ENCODE data around the gene CCBE1. TPM values are rescaled to one million over a fixed set of nuclear protein-coding genes. Genes with fewer than 3 reads are reported as not detected.

CCBE1 gene
- total RNA-seq, 1 donor from 2014 or later = 0.75 TPM

- no peak for DNase-seq (ENCODE audit: low spot score)
Observed at GRCh38 chr18:59455728-59456276, 241.4 kb downstream of the CCBE1 start.

DNA sequence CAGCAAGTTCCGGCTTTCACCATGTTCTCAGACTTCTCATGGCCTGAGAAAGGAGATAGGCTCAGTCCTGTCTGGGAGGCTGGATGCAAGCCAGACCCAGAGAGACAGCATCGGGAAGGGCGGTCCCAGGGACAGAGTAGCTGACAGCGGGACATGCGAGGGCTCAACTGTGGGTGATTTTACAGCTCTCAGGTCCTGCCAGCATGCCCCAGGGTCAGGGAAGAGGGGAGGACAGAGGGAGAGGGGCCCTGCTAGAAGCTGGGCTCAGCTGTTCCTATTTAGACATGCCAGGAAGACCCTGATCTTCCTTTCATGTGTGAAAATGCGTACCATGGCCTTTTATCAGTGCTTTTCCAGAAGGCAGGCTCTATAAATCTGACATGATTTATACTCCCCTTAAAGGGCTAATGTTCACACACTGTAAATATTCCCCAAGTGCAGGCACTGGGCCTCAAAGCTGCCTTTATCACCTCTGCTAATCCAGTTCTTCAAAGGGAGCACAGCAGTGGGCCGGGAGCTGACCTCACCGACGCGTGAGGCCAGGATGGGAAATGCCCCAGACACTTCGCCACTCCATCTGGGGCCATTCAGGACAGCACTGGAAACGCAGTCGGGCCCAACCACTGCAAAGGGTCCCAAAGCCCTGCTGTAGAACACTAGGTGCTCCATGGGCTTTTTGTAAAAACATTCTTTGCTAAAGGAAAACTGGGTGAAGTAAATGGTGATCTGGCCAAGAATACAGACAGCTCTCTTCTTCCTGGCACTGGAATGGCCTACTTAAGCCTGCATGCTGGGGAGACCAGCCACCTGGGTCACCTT, 242.1 kb downstream of the CCBE1 start:
- DNase-seq (ENCODE audit: low spot score) = no peak

DNA sequence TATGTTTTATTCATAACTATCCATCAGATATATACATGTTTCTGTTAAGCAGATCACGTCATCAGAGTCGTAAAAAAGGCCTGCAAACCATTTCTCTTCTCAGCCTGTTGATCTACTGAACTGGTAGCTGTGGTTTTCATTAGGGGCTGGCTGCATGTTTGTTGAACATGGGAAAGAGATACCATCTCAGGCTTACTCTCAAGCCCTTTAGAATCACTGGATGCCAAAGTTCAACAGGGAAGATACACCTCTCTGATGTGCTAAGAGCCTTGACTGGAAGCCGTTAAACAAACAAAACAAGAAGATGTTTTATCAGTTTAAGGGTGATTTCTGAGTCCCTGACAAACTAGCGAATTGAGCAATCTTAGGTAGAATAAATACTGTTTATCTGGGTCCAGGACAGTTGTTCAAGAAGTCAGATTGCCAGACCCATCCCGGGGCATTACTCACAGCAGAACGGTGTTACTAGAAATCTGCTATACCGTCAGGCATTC, 243.7 kb downstream of the CCBE1 start:
- DNase-seq (ENCODE audit: low spot score) = no peak

DNA sequence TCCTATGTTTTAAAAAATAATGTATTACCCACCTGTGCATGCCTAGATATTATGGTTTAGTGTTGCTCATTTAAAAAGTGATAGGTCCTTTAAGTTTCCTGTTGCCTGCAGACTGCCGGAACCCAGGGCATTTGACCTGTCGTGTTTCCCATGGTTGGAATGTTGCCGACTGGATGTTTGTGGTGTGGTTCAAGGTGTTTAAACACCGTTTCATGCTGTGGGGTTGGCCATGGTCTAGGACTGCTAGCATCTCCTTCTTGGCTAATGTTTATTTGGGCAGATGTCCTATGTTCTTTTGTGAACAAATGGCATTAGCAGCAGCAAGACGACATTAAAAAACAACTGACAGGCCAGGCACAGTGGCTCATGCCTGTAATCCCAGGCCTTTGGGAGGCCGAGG, 245.3 kb downstream of the CCBE1 start:
- DNase-seq (ENCODE audit: low spot score) = no peak

GRCh38 chr18:59451073-59451472, 246.2 kb downstream of the CCBE1 start:
- no peak for DNase-seq (ENCODE audit: low spot score)

DNA sequence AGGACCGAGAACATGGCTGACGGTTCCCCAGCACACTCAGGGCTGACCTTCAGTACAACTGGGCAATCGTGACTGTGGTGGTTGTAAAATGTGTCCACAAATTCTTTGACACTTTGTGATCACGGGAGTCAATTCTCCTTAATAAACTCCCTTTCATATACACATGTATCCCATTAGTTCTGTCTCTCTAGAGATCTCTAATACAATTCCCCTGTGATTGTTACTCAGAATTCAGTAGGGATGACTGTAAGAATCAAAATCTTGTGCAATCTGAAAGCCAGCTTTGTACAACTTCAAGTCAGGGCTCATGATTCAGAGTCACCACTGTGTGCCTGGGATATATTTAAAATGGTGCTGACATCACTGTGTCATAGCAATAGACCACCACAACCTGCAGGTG, 248.7 kb downstream of the CCBE1 start:
- DNase-seq (ENCODE audit: low spot score) = no peak

DNA sequence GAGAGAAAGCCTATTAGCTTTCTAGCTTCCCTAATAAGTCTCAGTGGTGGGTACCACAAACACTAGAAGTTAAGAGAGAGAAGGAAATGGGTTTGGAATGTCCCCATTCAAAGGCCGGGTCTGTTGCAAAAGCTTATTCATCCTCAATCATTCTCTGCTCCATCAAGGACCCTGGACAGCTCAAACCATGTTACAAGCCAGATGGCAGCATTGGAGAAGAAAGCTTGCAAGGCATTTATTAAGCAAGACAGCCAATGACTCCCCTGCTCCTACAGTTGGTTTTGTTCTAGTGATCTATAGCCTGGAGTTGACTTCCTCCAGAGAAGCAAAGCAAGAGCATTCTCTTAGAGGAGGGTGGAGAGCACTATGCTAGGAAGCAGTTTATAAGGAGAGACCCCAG, 251.2 kb downstream of the CCBE1 start:
- no peak for DNase-seq (ENCODE audit: low spot score)

GRCh38 chr18:59437851-59438569, 259.2 kb downstream of the CCBE1 start:
- no peak for DNase-seq (ENCODE audit: low spot score)

DNA sequence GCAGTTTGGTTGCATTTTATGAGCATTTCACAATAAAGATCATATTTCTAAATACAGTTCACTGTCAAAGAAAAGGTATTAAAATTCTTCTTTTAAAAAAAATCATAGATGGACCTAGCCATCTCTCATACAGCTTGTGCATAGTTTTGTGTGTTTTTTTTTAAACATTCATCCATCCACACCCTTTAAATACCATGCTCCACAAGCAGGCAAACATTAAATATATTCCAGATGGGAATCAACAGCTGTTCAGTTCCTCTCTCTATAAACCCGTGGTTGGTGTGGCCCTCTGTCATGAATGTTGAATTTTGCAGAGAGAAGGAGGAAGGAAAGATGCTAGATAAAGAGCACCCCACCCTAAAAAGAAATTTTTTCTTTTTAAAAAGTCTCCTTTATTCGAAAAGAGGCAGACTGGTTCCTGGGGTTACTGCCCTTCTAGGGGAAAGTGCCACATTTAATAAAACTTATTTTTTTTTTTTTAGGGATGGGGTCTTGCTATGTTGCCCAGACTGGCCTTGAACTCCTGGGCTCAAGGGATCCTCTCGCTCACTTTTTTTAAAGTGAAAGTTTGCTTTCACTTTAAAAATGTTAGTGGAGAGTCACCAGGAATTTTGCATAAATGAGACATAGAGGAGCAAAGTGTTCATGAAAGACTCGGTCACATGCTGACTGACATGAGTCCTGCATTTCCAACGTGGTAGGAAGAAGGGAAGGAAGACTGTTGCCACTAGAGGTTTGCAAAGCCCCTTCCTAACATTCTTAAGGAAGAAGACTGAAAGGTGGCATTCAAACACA, 264.2 kb downstream of the CCBE1 start:
- DNase-seq (ENCODE audit: low spot score) = no peak

GRCh38 chr18:59431131-59431530, 266.1 kb downstream of the CCBE1 start:
- no peak for DNase-seq (ENCODE audit: low spot score)

DNA sequence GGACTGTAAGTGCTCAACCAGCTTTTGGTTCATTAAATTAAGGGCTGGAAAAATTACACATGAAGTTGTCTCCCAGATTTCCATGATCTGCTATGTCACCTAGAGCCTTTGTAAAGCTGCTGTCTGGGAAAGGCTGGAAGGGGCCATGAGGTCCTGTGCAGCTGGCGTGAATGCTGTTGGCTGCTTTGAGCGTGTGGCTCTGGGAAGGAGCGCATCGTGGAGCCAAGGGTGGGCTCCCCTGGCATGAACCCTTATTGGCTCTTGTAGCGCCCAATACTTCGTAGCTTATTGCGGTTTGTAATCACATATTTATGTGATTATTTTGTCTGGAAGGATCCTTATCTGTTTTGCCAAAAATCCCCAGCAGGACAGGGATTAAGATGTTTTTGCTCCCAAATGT, 267.6 kb downstream of the CCBE1 start:
- DNase-seq (ENCODE audit: low spot score) = no peak

GRCh38 chr18:59428018-59428417, 269.2 kb downstream of the CCBE1 start:
- no peak for DNase-seq (ENCODE audit: low spot score)

DNA sequence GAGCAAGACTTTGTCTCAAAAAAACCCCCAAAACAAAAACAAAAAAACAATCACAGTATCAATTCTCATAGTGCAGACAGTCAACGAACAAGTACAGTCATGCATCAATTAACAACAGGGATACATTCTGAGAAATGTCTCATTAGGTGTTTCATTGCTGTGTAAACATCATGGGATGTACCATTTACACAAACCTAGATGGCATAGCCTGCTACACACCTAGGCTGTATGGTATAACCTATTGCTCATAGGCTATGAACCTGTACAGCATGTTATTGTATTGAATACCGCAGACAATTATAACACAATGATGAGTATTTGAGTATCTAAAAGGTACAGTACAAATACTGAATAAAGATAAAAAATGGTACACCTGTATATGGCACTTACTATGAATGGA, 270.4 kb downstream of the CCBE1 start:
- DNase-seq (ENCODE audit: low spot score) = no peak

- no peak for DNase-seq (ENCODE audit: low spot score)
Observed at GRCh38 chr18:59423259-59423658, 274.0 kb downstream of the CCBE1 start.

DNA sequence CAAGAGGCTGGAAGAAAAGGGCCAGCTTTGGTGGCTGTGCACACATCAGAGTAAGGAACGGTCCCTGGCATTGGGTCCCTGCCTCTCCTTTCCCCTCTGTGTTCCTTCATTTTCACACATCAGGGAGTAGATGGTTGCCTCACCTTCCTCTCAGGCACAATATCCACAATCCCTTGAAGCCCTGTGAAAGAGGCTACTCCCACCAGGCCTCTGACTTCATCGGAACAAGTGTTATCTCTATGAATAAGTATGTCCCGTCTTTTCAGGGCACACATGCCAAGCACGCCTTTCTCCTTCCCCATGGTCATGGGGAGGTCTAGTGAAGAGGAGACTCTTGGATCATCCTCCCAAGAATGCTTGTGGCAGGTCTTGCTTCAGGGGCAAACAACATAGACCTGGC, 277.0 kb downstream of the CCBE1 start:
- no peak for DNase-seq (ENCODE audit: low spot score)

DNA sequence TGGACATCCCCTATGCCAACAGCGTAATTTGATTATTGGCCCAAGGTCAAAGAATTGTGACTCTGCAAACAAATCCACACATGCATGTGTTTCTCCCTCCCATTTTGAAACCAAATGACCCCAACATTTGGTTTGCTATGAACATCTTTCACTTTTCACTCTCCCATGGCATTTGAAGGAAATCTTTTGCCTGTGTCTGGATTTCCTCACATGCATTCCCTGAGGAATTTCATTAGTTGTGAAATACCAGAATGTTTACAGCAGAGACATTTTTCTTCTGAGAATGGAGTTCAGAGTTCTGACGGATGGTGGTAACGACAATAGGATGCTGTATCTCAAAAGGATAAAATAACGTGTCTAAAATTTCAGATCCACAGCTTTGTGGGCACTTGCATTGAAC, 277.8 kb downstream of the CCBE1 start:
- DNase-seq (ENCODE audit: low spot score) = no peak

- DNase-seq (ENCODE audit: low spot score) = no peak
Observed at GRCh38 chr18:59416818-59417217, 280.4 kb downstream of the CCBE1 start.

DNA sequence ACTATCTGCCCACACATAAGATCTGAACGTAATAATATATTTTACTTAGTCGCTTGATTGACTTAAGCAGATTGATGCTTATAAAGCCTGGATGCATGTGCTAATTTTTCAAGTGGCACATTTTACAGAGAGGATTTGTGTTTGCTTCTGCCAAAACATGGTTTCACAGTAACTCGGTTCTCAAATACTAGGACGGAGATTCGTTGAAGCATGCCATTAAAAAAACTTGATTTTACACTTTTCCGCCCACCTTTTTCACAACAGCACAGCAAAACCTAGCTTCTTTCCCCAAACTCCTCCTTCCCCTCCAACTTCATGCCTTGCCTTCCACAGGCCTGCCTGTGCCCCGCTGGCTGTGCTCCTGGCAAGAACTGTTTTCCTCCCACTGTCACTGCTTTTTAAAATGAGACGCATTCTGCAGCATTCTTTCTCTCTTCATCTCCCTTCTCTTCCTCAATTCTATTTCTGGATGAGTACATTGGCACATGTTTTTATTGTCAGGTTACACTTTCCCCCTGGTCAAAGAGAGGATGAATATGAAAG, 283.0 kb downstream of the CCBE1 start:
- no peak for DNase-seq (ENCODE audit: low spot score)

- peak; percentile 71 for DNase-seq (ENCODE audit: low spot score)
Observed at GRCh38 chr18:59402432-59403090, 294.7 kb downstream of the CCBE1 start.

GRCh38 chr18:59400407-59400806, 296.8 kb downstream of the CCBE1 start:
- DNase-seq (ENCODE audit: low spot score) = no peak
